Umbilical cord (tissue), 2 donors: ENCODE data around the gene ATAD2B. TPM values are rescaled to one million over a fixed set of nuclear protein-coding genes. Genes with fewer than 3 reads are reported as not detected.
"Not testable (repeated sequence)": the region's sequence is repeated elsewhere in the genome, so short reads cannot be mapped to it uniquely, and the experiment has no call there.

Experiments
- DNase-seq: peaks from one replicate; pipeline ENCODE4 v3.0.0-alpha.2; 2015; ENCODE audit warnings: low spot score
- total RNA-seq: library from RNA; depleted of rRNA; stranded (reverse); fragments of >200 nt; gene quantifications from one replicate; pipeline ENCODE4 v1.2.3, GENCODE V29; 2014; ENCODE audit warnings: low replicate concordance; ENCODE audit not compliant: insufficient read depth

Gene ATAD2B
- total RNA-seq, 1 donor from 2014 or later: 21.4 TPM

DNA sequence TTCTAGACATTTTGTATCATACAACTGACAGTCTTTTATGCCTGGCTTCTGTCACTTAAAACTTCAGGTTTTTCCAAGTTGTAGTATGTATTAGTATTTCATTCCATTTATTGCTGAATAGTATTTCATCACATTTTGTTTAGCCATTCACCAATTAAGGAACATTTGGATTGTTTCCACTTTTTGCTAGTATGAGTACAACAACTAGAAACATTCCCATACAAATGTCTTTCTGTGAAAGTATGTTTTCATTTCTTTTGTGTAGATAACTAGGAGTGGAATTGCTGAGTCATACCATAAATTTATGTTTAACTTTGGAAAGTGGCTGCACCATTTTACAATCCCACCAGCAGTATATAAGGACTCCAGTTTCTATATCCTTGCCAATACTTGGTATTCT, 135.9 kb downstream of the ATAD2B start:
- no peak for DNase-seq

DNA sequence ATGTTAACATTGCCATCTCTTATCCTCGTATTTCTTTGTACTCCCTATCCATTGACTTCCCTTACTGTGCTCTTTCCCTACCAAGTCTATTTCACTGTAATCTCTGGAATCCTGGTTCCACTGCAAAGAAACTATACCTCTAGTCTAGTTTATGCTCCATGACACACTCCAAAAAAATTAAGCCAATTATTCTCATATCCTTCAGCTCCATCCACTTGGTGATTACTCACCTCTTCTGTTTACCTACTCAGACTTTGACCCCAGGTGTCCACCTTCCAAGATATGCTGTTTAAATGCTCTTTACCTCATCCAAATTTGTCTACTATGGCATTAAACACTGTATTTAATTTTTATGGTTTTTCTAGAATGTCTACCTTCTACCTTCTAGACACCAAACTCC, 137.9 kb downstream of the ATAD2B start:
- no peak for DNase-seq

DNA sequence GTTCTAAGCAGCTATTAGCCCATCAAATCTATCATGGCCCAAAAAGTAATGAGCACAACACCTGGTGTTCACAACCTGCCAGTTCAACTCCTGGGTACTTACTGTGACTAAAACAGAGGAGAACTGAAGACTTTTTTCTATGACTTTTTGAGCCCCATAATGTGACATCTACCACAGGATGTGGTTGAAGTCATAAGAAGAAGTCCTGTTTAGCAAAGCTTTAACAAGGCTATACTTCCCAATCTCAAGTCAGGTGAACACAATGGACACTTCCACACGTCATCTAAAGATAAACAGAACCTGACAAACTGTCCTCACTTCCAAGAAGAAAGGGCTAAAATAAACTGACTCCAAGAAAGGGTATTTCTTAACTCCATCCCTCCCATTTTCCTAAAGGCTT, 138.8 kb downstream of the ATAD2B start:
- DNase-seq: no peak

DNA sequence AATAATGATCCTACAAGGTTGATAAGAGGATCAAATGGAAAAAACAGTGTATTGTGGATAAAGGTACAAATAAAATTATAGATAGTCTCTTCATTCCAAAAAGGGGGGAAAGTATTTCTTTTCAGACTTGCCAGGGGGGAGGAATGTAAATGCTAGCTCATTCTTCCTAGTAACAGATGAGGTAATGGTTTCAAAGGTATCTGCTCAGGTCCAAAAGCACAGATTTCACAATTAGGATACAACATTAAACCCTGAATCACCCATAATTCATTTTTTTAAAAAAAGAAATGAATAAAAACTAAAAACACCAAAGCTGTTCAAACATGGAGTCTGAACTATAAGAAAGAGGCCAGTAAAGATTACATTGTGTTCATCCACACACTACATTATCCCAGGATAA, 142.0 kb downstream of the ATAD2B start:
- DNase-seq: no peak

DNA sequence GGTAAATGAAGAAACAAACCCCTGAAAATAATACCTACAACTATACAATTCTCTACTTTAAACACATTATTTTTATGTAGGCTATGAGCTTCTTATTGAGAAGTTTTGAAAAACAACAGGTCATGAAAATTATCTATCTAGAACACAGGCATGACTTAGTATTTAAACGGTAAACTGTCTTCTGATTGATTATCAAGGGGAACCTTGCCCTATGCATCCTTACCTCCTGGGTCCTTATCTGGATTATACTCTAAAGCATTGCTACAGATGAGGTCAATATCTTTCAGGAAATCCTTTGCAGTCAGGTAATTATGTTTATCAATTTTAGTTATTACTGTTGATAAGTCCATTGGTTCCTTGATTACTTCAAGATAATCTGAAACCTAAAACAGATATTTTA, 144.3 kb downstream of the ATAD2B start:
- no peak for DNase-seq

DNA sequence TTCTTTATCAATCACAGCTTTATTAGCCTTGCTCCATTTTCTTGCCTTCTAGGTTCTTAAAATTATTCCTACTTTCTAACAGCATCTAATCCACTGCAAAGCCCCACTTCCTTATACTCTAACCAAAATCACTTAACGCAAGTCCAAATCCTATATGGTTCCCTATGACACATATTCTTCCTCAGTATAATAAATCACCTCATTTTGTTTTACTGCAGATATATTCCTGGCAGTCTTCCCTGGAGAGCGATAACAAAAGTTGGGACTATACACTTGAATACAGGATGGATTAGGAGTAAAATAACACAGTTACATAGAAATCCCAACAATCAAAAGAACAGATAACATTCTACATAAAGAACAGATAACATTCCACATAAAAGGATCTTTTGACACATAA, 144.8 kb downstream of the ATAD2B start:
- DNase-seq: peak; percentile 4

DNA sequence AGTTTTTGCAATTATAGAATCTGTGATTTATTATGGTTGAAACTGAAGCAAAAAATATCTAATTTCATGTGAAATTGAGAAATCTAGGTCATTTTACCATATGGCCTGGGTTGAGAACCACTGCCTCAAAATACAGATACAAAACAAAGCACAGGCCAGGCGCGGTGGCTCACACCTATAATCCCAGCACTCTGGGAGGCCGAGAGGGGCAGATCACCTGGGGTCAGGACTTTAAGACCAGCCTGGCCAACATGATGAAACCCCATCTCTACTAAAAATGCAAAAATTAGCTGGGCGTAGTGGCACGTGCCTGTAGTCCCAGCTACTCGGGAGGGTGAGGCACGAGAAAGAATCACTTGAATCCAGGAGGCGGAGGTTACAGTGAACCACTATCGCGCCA, 146.5 kb downstream of the ATAD2B start:
- DNase-seq: not testable (repeated sequence)

DNA sequence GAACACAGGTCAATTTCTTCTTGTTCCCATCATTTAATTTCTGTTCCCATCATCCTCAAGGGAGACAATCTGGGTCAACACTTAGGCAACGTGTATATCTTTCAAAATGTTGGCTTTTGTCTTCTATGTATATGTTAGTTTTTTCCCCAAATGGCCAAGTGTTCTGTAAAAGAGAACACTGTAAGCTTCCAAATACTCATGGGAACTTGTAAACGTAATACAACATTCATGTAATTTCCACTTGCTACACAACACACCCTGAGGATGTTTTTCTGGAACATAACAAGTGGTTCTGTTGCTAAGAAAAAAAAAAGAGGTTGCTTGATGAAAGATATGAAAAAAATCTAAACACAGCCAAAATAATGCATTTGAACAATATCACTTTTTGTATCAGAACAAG, 149.1 kb downstream of the ATAD2B start:
- DNase-seq: no peak

DNA sequence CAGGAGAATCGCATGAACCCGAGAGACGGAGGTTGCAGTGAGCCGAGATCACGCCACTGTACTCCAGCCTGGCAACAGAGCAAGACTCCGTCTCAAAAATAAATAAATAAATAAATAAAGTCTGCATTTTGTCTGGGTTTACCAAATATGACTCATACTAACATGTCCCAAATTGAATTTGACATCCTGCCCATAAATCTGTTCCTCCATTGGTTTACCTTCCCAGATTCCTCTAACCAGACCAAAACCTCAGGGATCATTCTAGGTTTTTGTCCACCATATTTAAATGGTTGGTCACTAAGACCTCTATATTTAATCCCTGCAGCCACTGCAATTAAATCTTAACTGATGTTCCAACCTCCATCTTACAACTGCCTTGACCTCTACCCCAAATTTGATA, 150.9 kb downstream of the ATAD2B start:
- DNase-seq: no peak

DNA sequence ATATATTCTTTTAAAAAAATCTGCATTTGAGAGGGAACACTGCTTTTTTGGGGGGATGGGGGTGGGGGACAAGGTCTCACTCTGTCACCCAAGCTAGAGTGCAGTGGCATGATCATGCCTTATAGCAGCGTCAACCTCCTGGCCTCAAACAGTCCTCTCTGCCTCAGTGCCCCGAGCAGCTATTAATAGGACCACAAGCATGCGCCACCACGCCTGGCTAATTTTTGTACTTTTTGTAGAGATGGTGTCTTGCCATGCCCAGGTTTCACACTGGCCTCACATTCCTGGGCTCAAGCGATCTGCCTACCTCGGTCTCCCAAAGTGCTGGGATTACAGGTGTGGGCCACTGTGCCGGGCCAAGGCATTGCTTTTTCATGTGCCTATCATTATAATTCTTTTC, 154.2 kb downstream of the ATAD2B start:
- DNase-seq: no peak

DNA sequence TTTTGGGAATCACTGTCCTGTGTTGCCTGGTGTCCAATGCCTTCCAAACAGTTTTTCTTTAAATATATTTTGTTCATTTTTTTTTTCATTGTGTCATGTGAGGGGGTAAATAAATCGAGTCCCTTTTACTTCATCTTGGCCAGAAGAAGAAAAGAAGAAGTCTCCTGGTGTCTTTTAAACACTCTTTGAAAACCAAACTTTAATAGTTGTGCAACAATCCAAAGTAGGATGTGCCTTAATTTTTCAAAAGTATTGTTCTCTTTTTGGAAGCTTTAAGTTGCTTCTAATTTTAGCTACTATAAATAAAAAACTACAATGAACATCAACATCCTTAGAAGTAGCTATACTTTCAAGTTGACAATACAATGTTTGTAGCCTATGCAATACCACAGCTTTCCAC, 154.9 kb downstream of the ATAD2B start:
- no peak for DNase-seq

DNA sequence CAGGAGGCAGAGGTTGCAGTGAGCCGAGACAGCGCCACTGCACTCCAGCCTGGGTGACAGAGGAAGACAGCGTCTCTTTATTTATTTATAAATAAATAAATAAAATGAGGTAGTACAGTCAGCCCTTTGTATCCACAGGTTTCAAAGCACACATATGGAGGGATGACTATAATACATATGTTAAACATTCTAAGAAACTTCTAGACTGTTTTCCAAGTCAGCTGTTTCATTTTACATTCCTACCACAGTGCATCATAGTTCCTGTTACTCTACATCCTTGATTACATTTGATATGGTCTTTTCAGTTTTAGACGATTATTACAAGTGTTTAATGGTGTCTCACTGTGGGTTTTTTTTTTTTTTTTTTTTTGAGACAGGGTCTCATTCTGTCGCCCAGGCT, 157.6 kb downstream of the ATAD2B start:
- DNase-seq: no peak

DNA sequence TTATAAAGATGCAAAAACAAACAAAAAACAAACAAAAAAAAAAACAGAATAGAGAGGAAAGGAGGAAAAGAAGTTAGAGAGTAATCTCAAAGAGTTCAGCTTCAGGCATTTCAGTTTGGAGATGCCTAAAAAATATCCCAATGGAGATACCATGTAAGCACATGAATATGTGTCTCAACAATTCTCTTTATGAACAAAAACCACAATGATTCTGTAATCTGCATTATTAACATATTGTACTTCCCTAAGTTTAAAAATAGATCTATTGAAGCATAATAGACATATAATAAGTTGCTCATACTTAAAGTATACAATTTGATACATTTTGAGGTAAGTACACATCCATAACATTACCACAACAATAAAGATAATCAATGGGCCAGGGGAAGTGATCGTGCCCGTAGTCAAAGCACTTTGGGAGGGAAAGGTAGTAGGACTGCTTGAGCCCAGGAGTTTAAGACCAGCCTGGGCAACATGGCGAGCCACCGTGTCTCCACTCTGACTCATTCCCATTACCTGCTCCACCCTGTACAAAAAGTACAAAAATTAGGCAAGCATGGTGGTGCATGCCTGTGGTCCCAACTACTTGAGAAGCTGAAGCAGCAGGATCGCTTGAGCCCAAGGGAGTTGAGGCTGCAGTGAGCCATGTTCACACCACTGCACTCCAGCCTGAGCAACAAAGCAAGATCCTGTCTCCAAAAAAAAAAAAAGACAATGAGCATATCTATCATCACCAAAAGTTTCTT, 158.9 kb downstream of the ATAD2B start:
- DNase-seq: no peak

DNA sequence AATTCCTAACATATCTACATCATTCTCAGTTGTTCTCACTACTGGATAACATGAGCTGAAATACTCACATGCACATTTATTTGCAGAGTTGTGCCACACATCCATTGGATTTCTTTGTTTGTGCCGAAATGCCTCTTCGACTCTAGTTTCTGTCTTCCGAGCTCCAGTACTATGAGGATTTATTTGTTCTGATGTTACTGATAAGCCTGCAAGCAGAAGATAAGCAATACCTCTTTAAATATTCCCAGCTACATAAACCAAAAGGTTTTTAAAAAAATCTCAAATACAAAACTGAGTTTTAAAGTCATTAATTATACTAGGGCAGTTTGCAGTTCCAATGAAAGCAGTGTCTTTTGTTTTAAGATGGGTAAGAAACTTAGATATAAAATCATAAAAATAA, 164.8 kb downstream of the ATAD2B start:
- no peak for DNase-seq

DNA sequence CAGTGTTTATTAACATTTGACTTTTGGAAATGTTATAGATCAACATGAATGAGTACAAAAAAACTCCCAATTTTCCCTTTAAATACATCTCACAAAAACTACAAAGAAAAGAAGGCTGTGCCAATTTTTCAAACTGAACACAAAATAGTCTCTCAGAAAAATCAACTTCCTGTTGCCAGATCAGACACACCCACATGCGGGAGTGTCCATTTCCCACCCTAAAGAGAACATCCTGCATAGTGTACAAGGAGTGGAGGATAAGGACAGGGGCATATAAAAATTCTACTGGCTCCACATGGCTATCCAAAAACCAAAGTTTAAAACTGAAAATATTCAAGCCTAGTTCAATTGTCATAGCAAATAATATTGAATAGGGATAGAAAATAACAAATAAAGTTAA, 165.3 kb downstream of the ATAD2B start:
- DNase-seq: no peak

DNA sequence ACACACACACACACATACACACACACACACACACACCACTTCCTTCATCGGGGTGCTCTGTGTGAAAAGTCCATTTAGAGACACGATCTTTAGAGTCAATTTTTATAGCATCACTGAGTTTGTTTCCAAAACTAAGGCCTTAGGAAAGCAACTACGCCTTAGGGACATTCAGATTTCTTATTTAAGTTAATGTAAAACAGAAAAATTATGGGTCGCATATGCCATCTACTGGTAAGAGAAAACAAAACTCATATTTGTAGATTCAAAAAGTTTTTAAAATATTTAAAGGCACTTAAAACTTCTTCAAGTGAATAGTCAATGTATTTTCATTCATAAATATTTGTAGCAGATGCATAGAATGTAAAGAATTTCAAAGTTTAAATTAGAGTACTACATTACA, 166.2 kb downstream of the ATAD2B start:
- peak; percentile 68 for DNase-seq

DNA sequence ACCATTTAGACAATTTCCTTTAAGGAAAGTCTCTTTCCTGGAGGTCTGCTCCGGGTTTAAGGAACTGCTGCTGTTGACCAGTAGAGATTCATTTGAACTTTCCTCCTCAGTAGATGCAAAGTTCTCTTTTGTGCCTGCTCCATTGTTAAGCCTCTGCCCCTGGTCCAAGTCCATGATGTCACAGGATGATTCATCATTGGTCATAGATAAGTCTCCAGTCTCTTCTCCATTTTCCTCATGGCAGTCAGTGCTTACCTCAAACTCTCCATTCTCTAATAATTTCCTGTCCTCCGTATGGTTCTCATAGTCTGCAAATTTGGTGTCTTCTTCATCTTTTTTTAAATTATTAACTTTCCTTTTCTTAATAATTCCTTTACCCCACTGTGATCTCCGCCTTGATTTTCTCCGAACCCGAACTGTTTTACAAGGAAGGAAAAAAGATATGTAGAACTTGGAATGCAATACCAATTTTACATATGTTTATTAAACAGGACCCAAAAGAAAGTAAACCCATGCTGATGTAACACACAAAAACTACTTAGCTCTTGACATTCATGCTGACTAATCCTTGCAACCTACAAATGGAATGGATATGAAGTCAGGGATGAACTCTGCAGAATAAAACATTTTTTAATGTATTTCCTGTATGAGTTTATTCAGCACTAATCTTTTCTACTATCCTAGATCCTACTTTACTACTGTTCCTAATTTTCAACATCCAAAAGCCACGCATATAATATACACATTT, 169.1 kb downstream of the ATAD2B start:
- no peak for DNase-seq

DNA sequence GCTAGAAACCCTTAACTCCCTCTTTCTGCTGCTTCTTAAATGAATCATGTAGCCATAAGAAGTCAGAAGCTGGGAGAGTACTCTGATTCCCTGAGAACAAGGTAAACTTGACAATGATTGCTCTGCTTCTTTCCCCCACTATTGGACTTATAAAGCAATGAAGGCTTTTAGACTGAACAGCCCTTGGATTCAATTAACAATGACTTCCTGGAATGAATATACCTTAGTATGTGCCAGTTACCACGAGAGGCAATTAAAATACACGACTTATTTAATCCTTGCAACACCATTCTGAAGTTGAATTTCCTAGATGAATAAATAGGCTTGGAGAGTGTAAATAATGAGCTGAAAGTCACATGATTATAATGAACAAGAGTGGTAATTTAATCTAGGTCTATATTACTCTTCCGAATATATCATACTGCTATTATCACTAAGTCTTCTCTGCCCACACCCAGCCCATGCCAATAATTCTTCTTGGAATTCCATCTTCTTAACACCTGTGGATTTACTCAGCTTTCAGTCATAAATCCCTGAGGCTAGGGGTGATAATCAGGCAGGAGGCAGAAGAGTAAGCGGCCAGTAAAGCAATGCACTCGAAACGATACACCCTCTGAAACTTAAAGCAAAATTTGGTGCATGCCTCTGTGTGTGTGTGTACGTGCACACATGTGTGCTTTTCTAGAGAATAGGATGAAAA, 170.2 kb downstream of the ATAD2B start:
- DNase-seq: no peak

DNA sequence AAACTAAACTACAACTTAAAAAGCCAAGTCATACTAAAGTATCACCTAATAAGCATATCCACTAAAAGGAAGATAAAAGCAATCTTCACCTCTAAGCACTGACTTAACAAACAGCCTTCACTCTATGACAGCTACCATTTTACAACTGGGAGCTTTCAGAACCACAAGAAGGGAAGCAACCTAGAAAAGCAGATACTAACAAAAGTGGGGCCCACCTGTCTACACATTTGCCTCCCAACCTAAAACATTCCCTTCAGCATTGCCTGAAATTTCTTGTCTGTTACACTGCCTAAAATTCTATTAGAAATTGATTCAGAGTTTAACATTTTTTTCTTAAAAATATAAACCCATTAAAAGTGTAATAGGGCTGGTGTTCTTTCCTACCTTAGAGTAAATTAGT, 172.0 kb downstream of the ATAD2B start:
- DNase-seq: no peak

DNA sequence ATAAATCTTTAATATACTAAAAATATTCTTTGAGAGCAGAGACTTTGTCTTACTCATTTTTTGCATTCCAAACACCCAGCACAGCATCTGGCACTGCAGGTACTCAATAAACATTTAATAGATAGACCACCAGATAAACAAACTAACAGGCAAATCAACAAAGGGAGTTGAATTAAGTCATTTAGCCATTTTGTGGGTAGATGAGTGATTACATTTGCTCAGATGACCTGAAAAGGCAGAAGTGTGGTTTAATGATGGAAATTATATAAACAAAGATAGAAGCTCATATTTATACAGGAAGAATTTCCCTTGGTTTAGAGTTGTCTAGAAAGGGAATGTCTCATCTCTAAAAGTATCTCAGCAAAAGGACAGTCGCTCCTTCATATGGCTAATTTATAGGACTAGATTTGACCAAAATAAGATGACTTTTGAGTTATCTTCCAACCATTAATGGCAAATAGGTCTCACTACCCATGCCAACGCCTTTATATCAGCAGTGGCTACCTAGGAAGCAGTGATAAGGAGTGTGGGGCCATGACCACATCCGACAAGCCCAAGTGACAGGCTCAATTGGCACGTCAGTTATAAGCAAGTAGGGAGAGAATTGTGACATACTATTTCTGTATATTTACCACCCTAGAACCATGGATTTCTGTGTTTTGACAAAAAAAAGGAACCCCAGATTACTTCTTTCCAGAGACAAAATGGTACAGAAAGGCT, 173.5 kb downstream of the ATAD2B start:
- DNase-seq: no peak

DNA sequence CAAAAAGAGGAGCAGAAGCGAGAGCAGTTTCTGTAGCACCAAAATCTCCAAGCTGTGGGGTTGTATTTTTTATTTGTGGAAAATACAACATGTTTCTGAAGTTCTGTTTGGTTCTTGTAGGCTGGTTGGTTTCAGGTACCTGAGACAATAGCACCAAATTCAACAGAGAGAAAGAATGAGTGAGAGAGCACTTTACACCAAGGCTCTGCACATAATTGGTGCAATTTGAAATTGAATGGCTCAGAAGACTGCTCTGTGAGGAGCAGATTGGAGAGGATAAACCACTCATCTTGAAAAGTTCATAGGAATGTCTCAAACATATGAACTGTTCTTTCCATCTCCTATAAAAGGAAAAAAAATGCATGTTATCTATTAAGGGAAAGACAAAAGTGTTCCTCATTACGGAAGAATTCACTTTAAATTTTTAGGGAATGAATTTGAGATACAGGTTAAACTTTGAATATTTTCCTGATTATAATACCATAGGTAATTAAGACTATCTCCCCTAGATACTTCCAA, 175.1 kb downstream of the ATAD2B start:
- DNase-seq: no peak
